NCI-H226 (cell line): ENCODE results near the gene ADAM21.
"Not testable (repeated sequence)": the region's sequence is repeated elsewhere in the genome, so short reads cannot be mapped to it uniquely, and the experiment has no call there.

ENCODE experiments used
- DNase-seq: peaks from one replicate; pipeline ENCODE4 v3.0.0-alpha.2; 2015

Gene ADAM21

DNA sequence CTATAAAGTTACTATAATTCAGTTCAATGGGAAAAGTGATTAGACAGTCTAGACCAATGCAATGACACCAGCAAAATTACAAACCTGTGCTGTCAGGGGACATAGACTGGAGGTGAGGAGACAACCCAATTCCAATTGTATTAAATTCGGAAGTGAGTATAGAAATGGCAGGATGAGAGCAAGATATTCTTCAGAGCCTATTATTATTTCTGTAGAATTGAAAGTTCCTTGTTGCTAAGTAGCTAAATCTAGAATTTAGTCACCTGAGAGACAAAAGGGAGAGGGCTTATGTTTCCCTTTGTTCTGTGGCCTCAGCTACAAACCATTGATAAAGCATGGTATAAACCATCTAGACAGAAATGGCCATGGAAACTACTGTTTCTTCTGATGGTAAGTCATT lies at the start of gene ADAM21:
Gene ADAM21 (plus strand): TSS at position 301 of the 400 bp plus-strand sequence. CDS start 5,326 bp downstream, outside the sequence.
- no peak for DNase-seq

- peak; percentile 68 for DNase-seq
Measured at GRCh38 chr14:70403335-70403734, 48.6 kb upstream of the ADAM21 start.

DNA sequence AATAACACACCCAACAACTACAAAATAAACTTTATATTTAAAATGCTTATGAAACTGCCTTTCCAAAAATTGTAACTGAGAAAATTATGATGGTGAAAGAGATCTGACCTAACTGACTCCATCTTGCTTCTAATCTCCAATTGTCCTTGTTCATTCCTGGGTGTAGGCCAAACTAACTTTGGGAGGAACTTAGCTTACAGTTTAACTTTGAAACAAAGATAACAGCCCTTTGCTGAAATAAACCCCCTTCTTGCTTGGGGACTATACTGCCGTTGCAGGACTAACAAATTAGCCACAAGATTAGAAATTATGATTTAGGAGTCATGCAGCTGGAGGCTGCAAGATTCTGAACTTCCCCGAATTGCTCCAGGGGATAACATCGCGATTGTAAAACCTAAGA lies 45.8 kb upstream of the ADAM21 start:
- not testable (repeated sequence) for DNase-seq

DNA sequence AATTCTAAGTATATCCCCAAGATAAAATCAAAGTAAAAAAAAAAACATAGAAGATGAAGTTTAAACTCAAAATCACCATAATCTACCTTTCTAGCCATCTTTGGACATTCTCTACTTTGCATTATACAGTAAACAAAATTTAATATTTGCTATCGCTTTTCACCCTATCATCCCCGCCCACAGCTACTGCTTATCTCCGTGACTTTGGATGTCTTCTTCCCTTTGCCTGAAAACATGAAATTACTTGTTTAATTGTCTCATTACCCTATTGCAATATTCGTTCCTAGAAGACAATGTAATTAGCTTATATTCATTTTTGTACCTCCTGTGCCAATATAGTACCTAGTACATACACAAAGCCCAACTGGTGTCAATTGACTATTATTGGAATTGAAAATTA lies 44.4 kb upstream of the ADAM21 start:
- DNase-seq, result no peak

- no peak for DNase-seq
Measured at GRCh38 chr14:70415788-70416187, 36.2 kb upstream of the ADAM21 start.

- DNase-seq, result no peak
Measured at GRCh38 chr14:70416338-70416724, 35.6 kb upstream of the ADAM21 start.

DNA sequence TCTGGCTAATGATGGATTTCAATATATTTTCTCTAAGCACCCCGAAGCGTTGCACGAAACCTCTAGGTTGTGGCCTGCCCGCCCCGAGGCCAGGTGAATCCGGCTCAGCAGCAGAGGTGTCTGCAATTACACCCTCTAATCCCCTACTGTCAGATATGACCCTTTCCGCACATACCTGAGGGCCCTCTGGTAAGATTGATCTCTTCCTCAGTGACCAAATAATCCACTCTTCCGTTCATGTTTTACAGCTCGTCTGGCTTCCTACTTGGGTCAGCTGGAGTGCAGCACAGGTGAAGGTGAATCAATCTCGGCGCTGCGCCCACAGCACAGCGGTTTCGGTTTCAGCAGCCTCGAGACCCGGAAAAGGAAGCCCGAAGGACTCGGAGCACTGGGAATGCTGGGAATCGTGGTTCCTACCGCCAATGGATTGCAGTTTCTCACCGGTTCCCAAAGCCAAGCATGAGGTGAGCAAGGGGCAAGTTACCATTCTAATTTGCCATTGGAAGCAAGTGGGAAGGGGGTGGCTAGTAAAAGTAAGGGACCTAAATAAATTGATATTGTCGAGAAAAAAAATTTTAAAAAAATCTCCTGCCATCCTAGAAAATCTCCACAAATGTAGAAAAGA lies 35.1 kb upstream of the ADAM21 start, which contains the start of gene SYNJ2BP:
Gene SYNJ2BP (minus strand): TSS at position 366 of the 625 bp plus-strand sequence. CDS start 127 bp downstream, at position 239.
- DNase-seq, result peak; percentile 76

- DNase-seq, result not testable (repeated sequence)
Measured at GRCh38 chr14:70419270-70419931, 32.6 kb upstream of the ADAM21 start.

DNA sequence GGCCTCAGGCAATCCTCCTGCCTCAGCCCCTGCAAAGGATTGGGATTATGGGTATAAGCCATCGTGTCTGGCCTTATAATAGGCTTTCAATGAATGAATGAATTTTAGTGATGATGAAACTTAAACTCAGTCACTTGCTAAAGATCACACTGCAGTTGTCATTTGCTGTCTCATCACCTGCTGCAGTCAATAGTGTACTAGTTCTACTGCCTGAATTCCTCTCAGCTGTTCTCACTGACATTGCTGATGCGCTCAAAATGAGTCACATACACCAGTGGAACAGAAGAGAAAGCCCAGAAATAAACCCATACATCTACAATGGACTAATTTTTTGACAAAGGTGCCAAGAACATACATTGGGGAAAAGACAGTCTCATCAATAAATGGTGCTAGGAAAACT lies 29.4 kb upstream of the ADAM21 start:
- DNase-seq, result no peak

DNA sequence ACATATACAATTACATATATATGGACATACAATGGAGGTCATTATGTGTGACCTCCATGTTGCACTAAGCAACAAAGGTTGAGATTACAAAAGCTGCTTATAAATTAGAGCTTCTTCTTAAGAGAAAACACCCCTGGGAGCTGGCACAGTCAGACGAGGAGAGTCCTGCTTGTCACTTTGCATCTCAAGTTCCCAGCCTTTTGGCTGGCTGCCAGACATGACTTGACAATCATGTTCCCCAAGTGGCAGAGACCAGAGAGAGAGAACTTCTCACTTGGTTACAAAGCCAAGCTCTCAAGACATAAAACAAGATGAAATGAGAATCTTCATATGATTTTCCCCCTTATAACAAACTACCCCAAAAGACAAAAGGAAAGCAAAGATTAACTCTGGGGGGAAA lies 26.6 kb upstream of the ADAM21 start:
- DNase-seq, result no peak

DNA sequence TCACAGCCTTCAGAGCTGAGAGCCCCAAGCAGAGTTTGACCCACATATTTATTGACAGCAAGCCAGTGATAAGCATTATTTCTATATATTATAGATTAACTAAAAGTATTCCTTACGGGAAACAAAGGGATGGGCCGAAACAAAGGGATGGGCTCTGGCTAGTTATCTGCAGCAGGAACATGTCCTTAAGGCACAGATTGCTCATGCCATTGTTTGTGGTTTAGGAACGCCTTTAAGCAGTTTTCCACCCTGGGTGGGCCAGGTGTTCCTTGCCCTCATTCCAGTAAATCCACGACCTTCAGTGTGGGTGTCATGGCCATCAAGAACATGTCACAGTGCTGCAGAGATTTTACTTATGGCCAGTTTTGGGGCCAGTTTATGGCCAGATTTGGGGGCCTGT lies 25.4 kb upstream of the ADAM21 start:
- DNase-seq, result not testable (repeated sequence)

- DNase-seq, result no peak
Measured at GRCh38 chr14:70436867-70437266, 15.1 kb upstream of the ADAM21 start.

GRCh38 chr14:70441641-70442040 lies 10.3 kb upstream of the ADAM21 start:
- DNase-seq, result no peak

- no peak for DNase-seq
Measured at GRCh38 chr14:70442750-70443149, 9.2 kb upstream of the ADAM21 start.

GRCh38 chr14:70448633-70449340 lies 3.2 kb upstream of the ADAM21 start:
- DNase-seq, result no peak

DNA sequence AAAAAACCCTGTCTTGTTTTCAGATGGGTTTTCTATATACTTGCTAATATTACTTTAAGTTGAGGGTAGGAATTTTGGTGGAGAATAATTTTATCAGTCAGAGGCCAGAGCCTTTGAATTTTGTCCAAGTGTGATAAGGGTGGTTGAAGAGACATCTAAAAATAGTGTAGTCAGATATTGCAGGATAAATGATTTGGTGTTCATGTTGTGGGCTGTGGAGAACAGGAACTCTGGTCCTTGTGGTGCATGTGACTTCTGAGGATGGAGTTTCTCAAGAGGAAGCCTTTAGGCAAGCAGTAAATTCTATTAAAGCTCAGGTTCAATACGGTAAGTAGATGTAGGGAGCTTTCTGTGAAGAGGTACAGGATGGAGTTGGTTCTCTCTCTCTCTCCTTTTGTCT lies 2.8 kb downstream of the ADAM21 start:
- no peak for DNase-seq

DNA sequence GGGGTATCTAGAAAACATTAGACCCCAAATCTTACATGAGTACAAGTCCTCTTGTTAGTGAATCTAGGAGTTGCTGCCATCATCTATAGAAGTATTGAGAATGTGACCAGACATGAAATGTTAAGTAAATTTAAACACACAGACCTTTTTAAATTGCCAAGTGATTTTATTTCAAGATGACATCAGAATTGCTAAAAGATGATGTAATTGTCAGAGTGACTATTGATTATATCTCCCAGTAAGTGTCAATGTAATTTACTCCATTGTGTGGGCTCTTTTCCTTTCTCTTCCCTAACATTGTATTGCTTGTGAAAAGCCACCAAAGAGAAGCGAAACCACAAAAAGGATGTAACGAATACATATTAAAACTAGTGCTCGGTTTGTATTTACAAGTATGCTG lies 16.8 kb downstream of the ADAM21 start:
- no peak for DNase-seq

- DNase-seq, result not testable (repeated sequence)
Measured at GRCh38 chr14:70470863-70471563, 19.0 kb downstream of the ADAM21 start.

DNA sequence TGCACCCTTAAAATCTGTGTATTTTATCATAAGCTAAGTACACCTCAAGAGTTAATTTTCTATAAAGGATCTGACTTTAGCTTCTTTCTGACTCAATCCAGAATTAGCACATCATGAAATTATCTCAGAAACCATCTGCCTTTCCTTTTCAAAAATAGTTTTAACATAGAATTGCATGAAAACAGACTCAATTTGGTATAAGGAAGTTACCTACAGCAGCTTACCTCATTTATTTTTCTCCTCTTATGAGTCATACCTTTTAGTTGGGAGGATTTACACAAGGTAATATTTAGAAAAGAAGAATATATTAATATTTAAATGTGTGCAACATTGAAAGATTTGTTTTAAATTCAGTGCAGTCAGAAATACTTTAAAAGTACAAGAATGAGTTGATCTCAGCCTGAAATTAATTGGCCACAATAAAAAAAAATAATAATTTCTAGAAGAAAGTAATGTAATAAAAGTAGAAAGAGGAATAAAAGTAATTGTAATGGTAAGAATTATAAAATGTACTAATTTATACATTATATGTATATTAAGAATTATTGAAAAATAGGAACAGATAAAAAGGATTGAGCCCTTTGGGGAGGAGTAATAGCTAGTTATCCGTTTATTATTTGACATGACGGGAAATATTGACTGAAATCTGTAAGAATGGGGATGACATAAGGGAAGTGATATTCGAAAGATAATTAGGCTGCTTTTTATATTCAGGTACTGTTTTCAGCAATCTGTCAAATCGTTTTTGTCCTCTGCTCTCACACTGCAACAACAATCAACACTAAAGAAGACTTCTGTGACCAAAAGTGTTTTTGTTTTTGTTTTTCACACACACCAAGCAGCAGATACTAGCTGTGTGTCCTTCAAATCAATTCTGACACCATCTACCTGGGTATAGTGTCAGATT lies 20.5 kb downstream of the ADAM21 start:
- DNase-seq, result no peak

DNA sequence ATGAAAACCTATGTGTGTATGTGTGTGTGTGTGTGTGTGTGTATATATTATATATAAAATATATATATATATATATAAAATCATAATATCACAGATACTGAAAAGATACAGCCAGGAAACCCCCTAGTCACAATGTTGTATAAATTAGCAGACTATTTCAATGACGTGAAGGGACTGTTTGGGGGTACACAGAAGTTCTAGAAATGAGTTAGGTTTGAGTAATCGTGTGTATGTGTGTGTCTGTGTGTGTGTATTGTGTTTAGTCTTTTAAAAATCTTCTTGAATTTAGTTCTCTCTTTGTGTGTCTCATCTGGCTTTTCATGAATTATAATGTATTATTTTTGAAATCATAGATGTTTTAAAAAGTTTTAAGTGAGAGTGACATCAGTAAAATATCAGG lies 21.9 kb downstream of the ADAM21 start:
- no peak for DNase-seq

DNA sequence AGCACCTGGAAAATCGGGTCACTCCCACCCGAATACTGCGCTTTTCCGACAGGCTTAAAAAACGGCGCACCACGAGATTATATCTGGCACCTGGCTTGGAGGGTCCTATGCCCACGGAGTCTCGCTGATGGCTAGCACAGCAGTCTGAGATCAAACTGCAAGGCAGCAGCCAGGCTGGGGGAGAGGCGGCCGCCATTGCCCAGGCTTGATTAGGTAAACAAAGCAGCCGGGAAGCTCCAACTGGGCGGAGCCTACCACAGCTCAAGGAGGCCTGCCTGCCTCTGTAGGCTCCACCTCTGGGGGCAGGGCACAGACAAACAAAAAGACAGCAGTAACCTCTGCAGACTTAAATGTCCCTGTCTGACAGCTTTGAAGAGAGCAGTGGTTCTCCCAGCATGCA lies 23.5 kb downstream of the ADAM21 start:
- not testable (repeated sequence) for DNase-seq
